C4-2B (cell line): ENCODE data around the gene RAVER2.

ENCODE experiments used
- ZFX ChIP-seq: fragments of 450-650 bp; IDR thresholded peaks from 2 replicates; pipeline ENCODE4 v1.6.1; 2017
- TF ChIP-seq, protein P1 (sequence below): fragments of 450-650 bp; conservative IDR thresholded peaks from 2 replicates; pipeline ENCODE4 v1.5.1; 2017; ENCODE audit warnings: mild to moderate bottlenecking

DNA sequence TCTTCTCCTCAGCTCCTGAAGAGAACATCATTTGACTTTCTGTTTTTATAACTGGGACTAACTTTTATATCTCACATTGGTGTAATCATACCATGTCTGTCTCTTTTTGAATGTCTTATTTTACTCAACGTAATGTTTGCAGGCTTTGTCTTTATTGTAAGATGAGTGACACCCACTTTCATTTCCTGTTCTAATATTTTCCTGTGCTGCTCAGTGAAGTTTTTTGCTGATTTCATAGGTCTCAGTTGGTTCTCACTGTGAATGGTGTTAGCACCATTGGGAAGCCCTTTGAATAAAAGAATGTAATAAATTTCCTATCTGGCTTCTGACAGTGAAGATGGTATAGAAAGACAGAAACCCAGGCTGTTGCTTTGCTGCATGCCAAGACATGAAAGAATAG, 84.0 kb downstream of the RAVER2 start:
- TF ChIP-seq, protein P1, sequence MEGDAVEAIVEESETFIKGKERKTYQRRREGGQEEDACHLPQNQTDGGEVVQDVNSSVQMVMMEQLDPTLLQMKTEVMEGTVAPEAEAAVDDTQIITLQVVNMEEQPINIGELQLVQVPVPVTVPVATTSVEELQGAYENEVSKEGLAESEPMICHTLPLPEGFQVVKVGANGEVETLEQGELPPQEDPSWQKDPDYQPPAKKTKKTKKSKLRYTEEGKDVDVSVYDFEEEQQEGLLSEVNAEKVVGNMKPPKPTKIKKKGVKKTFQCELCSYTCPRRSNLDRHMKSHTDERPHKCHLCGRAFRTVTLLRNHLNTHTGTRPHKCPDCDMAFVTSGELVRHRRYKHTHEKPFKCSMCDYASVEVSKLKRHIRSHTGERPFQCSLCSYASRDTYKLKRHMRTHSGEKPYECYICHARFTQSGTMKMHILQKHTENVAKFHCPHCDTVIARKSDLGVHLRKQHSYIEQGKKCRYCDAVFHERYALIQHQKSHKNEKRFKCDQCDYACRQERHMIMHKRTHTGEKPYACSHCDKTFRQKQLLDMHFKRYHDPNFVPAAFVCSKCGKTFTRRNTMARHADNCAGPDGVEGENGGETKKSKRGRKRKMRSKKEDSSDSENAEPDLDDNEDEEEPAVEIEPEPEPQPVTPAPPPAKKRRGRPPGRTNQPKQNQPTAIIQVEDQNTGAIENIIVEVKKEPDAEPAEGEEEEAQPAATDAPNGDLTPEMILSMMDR: no peak
- no peak for TF ChIP-seq ZFX
